AG04450 (cell line): ENCODE data around the gene LEMD2. TPM values are rescaled to one million over a fixed set of nuclear protein-coding genes. Genes with fewer than 3 reads are reported as not detected.

Experiments
- CTCF ChIA-PET: fragments of 300-600, 350-600 bp; formaldehyde crosslinking; extraction: SDS; loops from one replicate; lab custom pipeline; 2022; ENCODE audit warnings: antibody characterized with exemption, inconsistent platforms; lab: Charles Lee
- POLR2A ChIA-PET: fragments of 350-600 bp; formaldehyde crosslinking; extraction: SDS; loops from one replicate; lab custom pipeline; 2021; ENCODE audit warnings: antibody characterized with exemption, inconsistent platforms; lab: Yijun Ruan, JAX
- DNase-seq: peaks from one replicate; pipeline ENCODE4 v3.0.0-alpha.2; 2011; ENCODE audit warnings: low read depth, low spot score
- H3K27ac ChIP-seq: one replicate; pipeline ENCODE4 v1.5.1; 2012; ENCODE audit warnings: low read depth, low read length, control low read depth
- H3K27me3 ChIP-seq: one replicate; pipeline ENCODE4 v1.6.0; 2012; ENCODE audit warnings: low read length; ENCODE audit not compliant: control insufficient read depth, insufficient read depth
- H3K4me3 ChIP-seq: 2 replicates; pipeline ENCODE4 v1.5.1; 2011; ENCODE audit warnings: mild to moderate bottlenecking, low read depth, low read length, control low read depth
- H3K9me3 ChIP-seq: 2 replicates; pipeline ENCODE4 v1.5.1; 2012; ENCODE audit warnings: low read length; ENCODE audit not compliant: control insufficient read depth, insufficient read depth
- polyA plus RNA-seq: library from polyadenylated mRNA; depleted of rRNA; stranded (reverse); fragments of >200 nt; gene quantifications from 2 replicates; pipeline ENCODE4 v1.2.3, GENCODE V29; 2011
- TF ChIP-seq, protein P1 (sequence below): IDR thresholded peaks from 2 replicates; pipeline ENCODE4 v1.5.1; 2011; ENCODE audit warnings: low read depth, low read length, control low read depth, inconsistent platforms

The LEMD2 gene
- polyA plus RNA-seq, 1 experiment = 47.4 TPM

DNA sequence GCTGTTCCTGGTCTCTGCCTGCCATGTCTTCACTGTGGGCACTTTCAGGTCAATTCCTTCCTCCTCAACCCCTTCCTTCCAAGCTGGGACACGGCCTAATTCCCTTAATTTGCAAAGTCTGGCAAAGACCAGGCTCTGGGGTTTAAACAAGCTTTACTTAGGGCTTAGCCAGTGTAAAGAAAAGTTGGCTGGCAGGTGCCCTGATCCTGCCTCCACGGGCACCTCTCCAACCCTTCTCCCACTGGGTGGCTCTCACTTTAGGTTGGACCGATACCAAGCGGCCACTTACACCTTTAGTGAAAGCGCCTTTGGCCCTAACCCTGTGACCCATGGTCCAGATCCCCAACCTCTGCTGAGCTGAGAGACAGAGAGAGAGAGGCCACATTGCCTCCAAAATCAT lies 28.6 kb upstream of the LEMD2 start:
- TF ChIP-seq, protein P1, sequence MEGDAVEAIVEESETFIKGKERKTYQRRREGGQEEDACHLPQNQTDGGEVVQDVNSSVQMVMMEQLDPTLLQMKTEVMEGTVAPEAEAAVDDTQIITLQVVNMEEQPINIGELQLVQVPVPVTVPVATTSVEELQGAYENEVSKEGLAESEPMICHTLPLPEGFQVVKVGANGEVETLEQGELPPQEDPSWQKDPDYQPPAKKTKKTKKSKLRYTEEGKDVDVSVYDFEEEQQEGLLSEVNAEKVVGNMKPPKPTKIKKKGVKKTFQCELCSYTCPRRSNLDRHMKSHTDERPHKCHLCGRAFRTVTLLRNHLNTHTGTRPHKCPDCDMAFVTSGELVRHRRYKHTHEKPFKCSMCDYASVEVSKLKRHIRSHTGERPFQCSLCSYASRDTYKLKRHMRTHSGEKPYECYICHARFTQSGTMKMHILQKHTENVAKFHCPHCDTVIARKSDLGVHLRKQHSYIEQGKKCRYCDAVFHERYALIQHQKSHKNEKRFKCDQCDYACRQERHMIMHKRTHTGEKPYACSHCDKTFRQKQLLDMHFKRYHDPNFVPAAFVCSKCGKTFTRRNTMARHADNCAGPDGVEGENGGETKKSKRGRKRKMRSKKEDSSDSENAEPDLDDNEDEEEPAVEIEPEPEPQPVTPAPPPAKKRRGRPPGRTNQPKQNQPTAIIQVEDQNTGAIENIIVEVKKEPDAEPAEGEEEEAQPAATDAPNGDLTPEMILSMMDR = no peak
- H3K27me3 ChIP-seq = peaks cover 43% of the 10 kb centered on the region
- H3K9me3 ChIP-seq = no peaks in the 10 kb centered on the region
- ChIA-PET POLR2A (no interaction called here), CTCF (no interaction called here)
- H3K27ac ChIP-seq = no peak overlapping the region
- no peak overlapping the region for H3K4me3 ChIP-seq
- DNase-seq = no peak

DNA sequence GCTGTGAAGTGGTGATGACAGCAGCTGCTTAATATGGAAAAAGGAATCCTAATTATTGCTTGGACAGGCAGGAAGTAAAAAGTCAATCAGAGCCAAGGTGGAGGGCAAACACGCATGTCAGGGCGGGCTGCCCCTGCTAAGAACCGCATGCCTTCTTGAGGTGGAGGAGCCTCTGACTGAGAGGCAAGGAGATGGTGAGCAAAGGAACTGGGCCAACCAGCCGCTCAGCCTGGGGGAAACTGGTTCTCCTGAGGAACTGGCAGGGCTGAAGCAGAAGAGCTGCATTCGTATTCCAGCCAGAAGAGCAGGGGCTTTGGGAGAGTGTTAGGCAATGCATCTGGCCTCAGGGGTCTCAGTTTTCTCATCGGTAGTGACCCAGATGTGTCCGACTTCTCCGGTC lies 28.0 kb upstream of the LEMD2 start:
- TF ChIP-seq, protein P1 = no peak
- ChIA-PET CTCF (no interaction called here), POLR2A (no interaction called here)
- Histone ChIP-seq H3K27ac (no peak overlapping the region), H3K27me3 (peaks cover 39% of the 10 kb centered on the region), H3K4me3 (no peak overlapping the region), H3K9me3 (no peaks in the 10 kb centered on the region)
- DNase-seq = no peak

DNA sequence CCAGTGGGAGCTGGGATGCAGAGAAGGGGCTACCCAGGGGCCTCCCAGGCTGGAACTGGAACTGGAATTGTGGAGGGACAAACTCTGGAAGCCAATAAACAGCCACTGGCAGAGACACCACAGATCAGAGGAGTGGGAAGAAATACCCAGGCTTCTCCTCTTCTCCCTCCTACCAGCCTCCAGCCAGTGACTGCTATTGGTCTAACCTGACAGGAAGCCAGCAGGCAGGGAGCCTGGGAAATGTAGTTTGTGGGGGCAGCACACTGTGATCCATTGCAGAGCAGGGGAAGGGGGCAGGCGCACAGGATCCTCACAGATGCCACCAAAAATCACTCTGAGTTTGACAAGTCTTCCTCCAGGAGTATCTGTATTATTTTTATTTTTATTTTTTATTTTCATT lies 26.9 kb upstream of the LEMD2 start:
- no peak for DNase-seq
- no peaks in the 10 kb centered on the region for H3K9me3 ChIP-seq
- ChIA-PET CTCF (interaction anchor here (0.6 kb wide), 1 partner anchor 212 kb away, joined by 4 read pairs; no protein-coding TSS in a partner anchor), POLR2A (no interaction called here)
- TF ChIP-seq, protein P1 = no peak
- no peak overlapping the region for H3K27ac ChIP-seq
- H3K4me3 ChIP-seq = no peak overlapping the region
- H3K27me3 ChIP-seq = peaks cover 33% of the 10 kb centered on the region

DNA sequence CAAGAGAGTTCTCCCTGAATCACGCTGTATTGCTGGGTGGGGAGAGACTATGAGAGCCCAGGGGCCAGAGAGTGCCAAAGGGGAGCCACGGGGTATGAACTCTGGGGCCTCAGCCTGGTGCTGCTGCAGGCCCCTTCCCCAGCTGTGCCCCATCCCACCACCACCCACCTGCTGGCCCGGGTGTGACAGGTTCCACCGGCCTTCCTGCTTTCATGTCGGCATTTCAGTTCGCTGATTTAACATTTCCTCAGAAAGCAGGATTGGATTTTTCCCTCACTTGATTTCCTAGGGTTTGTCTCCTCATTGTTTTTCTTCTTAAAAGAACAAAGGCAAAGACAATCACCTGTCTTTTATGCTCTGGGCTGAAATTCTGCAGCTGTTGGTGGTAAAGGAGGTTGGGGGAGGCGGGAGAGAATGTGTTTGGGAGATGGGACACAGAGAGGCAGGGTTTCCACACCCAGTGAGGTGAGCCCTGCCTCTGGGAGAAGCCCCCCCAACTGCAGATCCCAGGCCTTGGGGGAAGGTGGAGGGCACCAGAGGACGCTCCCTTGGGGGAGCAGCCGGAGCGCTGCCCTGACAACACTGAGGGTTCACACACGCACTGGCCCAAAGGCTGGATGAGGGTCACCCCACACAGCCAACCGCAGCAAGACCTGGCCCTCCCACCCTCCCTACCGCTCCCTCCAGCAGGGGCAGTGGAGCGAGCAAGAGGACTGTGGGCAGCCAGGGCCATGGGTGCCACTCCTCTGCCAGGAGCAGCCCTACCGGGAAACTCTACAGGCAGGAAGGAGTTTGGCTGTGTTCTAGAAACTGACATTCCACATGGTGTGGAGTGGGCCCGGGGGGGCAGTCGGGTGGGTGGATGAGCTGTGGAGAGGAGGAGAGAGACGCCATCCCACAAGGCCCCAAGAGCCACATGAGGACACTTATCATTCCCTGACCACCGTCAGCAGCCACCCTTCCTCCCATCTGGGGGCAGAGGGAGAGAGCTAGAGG lies 25.4 kb upstream of the LEMD2 start:
- Histone ChIP-seq H3K4me3 (no peak overlapping the region), H3K27me3 (peaks cover 38% of the 10 kb centered on the region), H3K27ac (no peak overlapping the region), H3K9me3 (no peaks in the 10 kb centered on the region)
- CTCF ChIA-PET = no interaction called here
- POLR2A ChIA-PET = no interaction called here
- TF ChIP-seq, protein P1 = no peak
- DNase-seq = no peak

DNA sequence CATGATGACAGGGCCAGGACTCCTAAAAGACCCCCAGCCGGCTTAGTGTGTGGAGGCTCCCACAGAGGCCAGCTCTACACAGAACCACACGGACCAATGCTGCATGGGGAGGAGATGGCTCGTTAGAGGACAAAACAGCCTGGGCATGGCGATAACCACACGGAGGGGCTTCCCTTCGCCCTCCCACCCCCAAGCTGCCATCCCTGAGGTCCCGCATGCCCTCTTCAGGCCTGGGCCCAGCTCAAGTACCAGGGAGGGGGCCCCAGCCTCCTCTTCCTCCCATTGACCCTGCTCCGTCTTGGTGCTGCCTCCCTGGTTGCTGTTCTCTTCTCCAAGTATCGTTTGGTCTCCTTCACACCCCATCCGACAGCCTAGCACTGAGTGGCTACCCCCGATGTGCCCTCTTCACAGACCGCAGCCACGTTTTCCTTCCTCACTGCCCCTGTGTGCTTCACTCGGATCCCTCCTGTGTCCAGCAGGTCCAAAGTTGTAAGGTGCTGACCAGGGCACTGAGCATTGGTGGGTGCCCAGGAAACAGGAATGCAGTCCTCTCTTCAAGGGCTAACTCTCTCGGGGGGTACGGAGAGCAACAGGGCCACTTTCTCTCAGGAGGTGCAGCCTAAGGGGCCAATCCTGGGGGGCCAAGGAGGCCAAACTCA lies 24.4 kb upstream of the LEMD2 start:
- H3K27me3 ChIP-seq = peaks cover 34% of the 10 kb centered on the region
- CTCF ChIA-PET = no interaction called here
- no peak for DNase-seq
- H3K9me3 ChIP-seq = no peaks in the 10 kb centered on the region
- POLR2A ChIA-PET = no interaction called here
- no peak overlapping the region for H3K27ac ChIP-seq
- TF ChIP-seq, protein P1 = no peak
- H3K4me3 ChIP-seq = no peak overlapping the region
